HL-60 (cell line): ENCODE data around the gene GALM.

Experiments
- CTCF ChIP-seq: IDR thresholded peaks from one replicate; pipeline ENCODE4 v1.5.1; 2011; ENCODE audit warnings: low read length, control low read depth, inconsistent platforms; ENCODE audit not compliant: insufficient read depth
- GABPA ChIP-seq: IDR thresholded peaks from 2 replicates; pipeline ENCODE4 v1.6.1; 2012; ENCODE audit warnings: low read depth
- POLR2AphosphoS5 ChIP-seq: IDR thresholded peaks from 2 replicates; pipeline ENCODE4 v1.6.1; 2012; ENCODE audit warnings: low read depth
- REST ChIP-seq: IDR thresholded peaks from 2 replicates; pipeline ENCODE4 v1.6.1; 2012; ENCODE audit warnings: low read depth; ENCODE audit not compliant: insufficient replicate concordance
- SPI1 ChIP-seq: IDR thresholded peaks from 2 replicates; pipeline ENCODE4 v1.6.1; 2012; ENCODE audit warnings: low read depth, mild to moderate bottlenecking, borderline replicate concordance

- TF ChIP-seq CTCF (no peak), GABPA (no peak), REST (no peak), POLR2AphosphoS5 (no peak), SPI1 (no peak)
Observed at GRCh38 chr2:38706846-38707345, 41.0 kb downstream of the GALM start.
